ENCODE measurements around the gene MAML3.

DNA sequence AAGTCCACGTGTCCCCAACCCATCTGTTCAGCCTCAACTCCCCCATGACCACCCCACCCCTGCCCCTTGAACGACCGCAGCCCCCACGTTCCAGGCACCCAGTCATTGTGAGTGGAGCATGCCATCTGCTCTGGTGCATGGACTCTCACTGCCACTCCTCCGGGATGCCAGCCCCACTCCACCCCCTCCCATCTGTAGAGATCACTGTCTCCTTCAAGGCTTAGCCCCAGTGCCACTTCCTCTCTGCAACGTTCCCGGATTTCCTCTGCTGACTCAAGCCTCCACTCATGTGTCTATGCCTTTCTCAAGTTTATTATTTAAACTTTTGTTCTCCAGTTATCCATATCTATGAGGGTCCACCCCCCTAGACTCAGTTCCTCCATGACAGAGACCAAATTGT, 54.0 kb downstream of the MAML3 start:
- TF ChIP-seq, protein P1, sequence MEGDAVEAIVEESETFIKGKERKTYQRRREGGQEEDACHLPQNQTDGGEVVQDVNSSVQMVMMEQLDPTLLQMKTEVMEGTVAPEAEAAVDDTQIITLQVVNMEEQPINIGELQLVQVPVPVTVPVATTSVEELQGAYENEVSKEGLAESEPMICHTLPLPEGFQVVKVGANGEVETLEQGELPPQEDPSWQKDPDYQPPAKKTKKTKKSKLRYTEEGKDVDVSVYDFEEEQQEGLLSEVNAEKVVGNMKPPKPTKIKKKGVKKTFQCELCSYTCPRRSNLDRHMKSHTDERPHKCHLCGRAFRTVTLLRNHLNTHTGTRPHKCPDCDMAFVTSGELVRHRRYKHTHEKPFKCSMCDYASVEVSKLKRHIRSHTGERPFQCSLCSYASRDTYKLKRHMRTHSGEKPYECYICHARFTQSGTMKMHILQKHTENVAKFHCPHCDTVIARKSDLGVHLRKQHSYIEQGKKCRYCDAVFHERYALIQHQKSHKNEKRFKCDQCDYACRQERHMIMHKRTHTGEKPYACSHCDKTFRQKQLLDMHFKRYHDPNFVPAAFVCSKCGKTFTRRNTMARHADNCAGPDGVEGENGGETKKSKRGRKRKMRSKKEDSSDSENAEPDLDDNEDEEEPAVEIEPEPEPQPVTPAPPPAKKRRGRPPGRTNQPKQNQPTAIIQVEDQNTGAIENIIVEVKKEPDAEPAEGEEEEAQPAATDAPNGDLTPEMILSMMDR (IDR thresholded peaks at IDR 0.05): no peak
- TF ChIP-seq POLR2A (IDR thresholded peaks at IDR 0.05): no peak
- TF ChIP-seq POLR2AphosphoS5 (IDR thresholded peaks at IDR 0.05): no peak

All from suprapubic skin (tissue), 4 donors.